Neuronal stem cell (in vitro differentiated cells): Measurements from ENCODE around the gene RASSF3.
"Not testable (repeated sequence)": the region's sequence is repeated elsewhere in the genome, so short reads cannot be mapped to it uniquely, and the experiment has no call there.

Experiments used
- DNase-seq: peaks from one replicate; pipeline ENCODE4 v3.0.0-alpha.2; 2013; ENCODE audit warnings: low spot score
- H2AFZ ChIP-seq: one replicate; pipeline ENCODE4 v1.6.1; 2013; ENCODE audit warnings: mild to moderate bottlenecking, low read length, inconsistent platforms
- H2AK5ac ChIP-seq: 2 replicates; pipeline ENCODE4 v1.6.1; 2013; ENCODE audit warnings: low read depth, mild to moderate bottlenecking, inconsistent platforms, low read length, moderate library complexity, mixed read lengths
- H2BK120ac ChIP-seq: 2 replicates; pipeline ENCODE4 v1.6.1; 2013; ENCODE audit warnings: low read depth, mild to moderate bottlenecking, inconsistent platforms, low read length, moderate library complexity, mixed read lengths
- H2BK12ac ChIP-seq: one replicate; pipeline ENCODE4 v1.6.1; 2013; ENCODE audit warnings: low read length, inconsistent platforms
- H2BK15ac ChIP-seq: 2 replicates; pipeline ENCODE4 v1.6.1; 2013; ENCODE audit warnings: mild to moderate bottlenecking, low read length, inconsistent platforms, mixed read lengths
- H2BK5ac ChIP-seq: one replicate; pipeline ENCODE4 v1.6.1; 2013; ENCODE audit warnings: inconsistent platforms, mild to moderate bottlenecking, low read length, moderate library complexity
- H3K14ac ChIP-seq: one replicate; pipeline ENCODE4 v1.6.1; 2013; ENCODE audit warnings: low read length, inconsistent platforms
- H3K18ac ChIP-seq: 2 replicates; pipeline ENCODE4 v1.6.1; 2013; ENCODE audit warnings: low read length, inconsistent platforms
- H3K23ac ChIP-seq: 2 replicates; pipeline ENCODE4 v1.6.1; 2013; ENCODE audit warnings: low read depth, mild to moderate bottlenecking, mixed read lengths, low read length, inconsistent platforms; ENCODE audit not compliant: poor library complexity
- H3K27ac ChIP-seq: replicated peaks from 3 replicates; pipeline ENCODE4 v1.5.1; 2013; ENCODE audit warnings: low read length, inconsistent platforms
- H3K27me3 ChIP-seq, 3 experiments: 2 replicates each; pipeline ENCODE4 v1.6.1; 2013; ENCODE audit warnings: low read length in 3 of 3, mild to moderate bottlenecking in 2 of 3, inconsistent platforms in 1 of 3, low read depth in 1 of 3, mixed read lengths in 1 of 3, moderate library complexity in 1 of 3; ENCODE audit not compliant: control insufficient read depth in 3 of 3, insufficient read depth in 3 of 3
- H3K36me3 ChIP-seq, 2 donors: replicated peaks in 1 of 2; 2 replicates each; pipeline ENCODE4 v1.6.1; 2013; ENCODE audit warnings: low read length in 2 of 2; ENCODE audit not compliant: control insufficient read depth in 2 of 2, insufficient read depth in 2 of 2
- H3K4ac ChIP-seq: 2 replicates; pipeline ENCODE4 v1.6.1; 2013; ENCODE audit warnings: inconsistent platforms, mild to moderate bottlenecking, low read length, moderate library complexity
- H3K4me1 ChIP-seq, 2 donors: 1 replicate in 1 of 2; 2 replicates in 1 of 2; pipeline ENCODE4 v1.6.1; 2013; ENCODE audit warnings: low read length in 2 of 2, low read depth in 1 of 2; ENCODE audit not compliant: control insufficient read depth in 2 of 2, insufficient read depth in 1 of 2
- H3K4me2 ChIP-seq: one replicate; pipeline ENCODE4 v1.6.1; 2013; ENCODE audit warnings: mild to moderate bottlenecking, low read length, inconsistent platforms; ENCODE audit not compliant: insufficient read depth, poor library complexity, severe bottlenecking
- H3K4me3 ChIP-seq, 2 donors: 2 replicates each; pipeline ENCODE4 v1.5.1; 2013; ENCODE audit warnings: low read length in 2 of 2, mild to moderate bottlenecking in 2 of 2, inconsistent platforms in 1 of 2, moderate library complexity in 1 of 2
- H3K79me1 ChIP-seq: one replicate; pipeline ENCODE4 v1.6.1; 2013; ENCODE audit warnings: low read depth, mild to moderate bottlenecking, inconsistent platforms, low read length, moderate library complexity
- H3K9ac ChIP-seq: one replicate; pipeline ENCODE4 v1.6.1; 2013; ENCODE audit warnings: mild to moderate bottlenecking, low read depth, low read length, inconsistent platforms; ENCODE audit not compliant: poor library complexity
- H3K9me3 ChIP-seq, 2 donors: replicated peaks in 1 of 2; 2 replicates each; pipeline versions ENCODE3 to v1.6.1; 2013; ENCODE audit warnings: low read length in 2 of 2, mild to moderate bottlenecking in 2 of 2, inconsistent platforms in 1 of 2, low read depth in 1 of 2, mixed read lengths in 1 of 2, moderate library complexity in 1 of 2; ENCODE audit not compliant: control insufficient read depth in 2 of 2, insufficient read depth in 1 of 2
- H4K8ac ChIP-seq: one replicate; pipeline ENCODE4 v1.6.1; 2013; ENCODE audit warnings: low read depth, mild to moderate bottlenecking, inconsistent platforms, low read length, moderate library complexity
- H4K91ac ChIP-seq: one replicate; pipeline ENCODE4 v1.6.1; 2013; ENCODE audit warnings: low read length, low read depth, mild to moderate bottlenecking, inconsistent platforms; ENCODE audit not compliant: poor library complexity
- WGBS, 2 donors: extraction: QIAGEN DNeasy Blood & Tissue Kit; methylation state at CpG; one replicate each; pipeline ENCODE4 v1.1.7; 2013; ENCODE audit warnings: missing lambda C conversion rate in 2 of 2, mixed read lengths in 1 of 2; ENCODE audit not compliant: insufficient read length in 2 of 2, insufficient replicate concordance in 1 of 2; ENCODE audit errors: extremely low coverage in 2 of 2; 5-methylcytosine and 5-hydroxymethylcytosine counted together

Gene RASSF3

DNA sequence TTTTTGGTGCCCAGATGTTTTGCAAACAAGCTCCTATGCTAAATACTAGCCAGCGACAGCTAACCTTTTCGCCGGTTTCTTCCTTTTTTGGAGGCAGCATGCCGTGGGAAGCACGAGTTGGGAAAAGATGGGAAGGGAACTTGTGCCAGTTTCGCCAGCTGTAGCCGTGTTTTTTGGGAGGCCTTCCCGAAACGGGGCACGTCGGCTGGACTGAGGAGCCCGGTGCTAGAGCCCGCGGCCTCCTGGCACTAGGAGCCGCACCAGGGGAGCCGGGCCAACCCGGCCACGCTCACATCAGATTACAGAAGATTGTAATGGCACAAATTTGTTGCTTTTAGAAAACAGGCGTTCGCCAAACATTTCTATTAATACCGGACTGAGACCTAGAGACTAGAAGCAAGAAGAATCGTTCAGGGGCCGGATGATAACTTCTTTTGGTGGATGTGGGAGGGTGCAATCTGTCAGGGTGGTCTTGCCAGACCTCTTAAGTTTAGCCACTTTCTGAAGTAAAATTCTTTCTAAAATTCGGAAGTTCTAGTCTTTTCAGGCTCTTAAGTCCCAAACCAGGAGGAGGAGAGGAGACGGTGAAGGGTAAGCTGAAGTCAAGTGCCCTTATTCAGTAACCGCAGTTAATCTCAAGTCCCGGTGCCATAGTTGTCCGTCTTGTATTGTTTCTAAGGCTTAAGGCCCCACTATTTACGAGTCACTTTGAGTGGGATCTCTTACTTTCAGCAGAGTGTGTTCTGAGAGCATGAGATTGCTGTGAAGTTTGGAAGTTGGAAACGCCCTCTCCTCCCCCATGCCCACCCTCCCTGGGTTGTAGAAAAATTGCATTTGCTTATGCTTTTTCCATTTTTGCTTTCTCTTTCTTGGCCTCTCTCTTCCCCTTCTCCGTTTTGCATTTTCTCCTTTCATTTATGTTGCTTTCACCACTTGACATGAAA, 1.3 kb downstream of the RASSF3 start:
- H2BK15ac ChIP-seq: peak overlapping the region; percentile 81
- H2BK5ac ChIP-seq: no peak overlapping the region
- peak overlapping the region; percentile 2 for H2AK5ac ChIP-seq
- no peak overlapping the region for H2BK120ac ChIP-seq
- H3K4ac ChIP-seq: no peak overlapping the region
- H4K8ac ChIP-seq: no peak overlapping the region
- H3K4me3 ChIP-seq: peak overlapping the region; percentile 86 to 91
- peaks cover 1% of the 10 kb centered on the region for H3K79me1 ChIP-seq
- H3K4me1 ChIP-seq: peaks cover 7 to 16% of the 10 kb centered on the region in 2 donors
- H3K27me3 ChIP-seq: no peaks in the 10 kb centered on the region
- DNase-seq: no peak
- no peak overlapping the region for H2BK12ac ChIP-seq
- no peak overlapping the region for H3K23ac ChIP-seq
- no peak overlapping the region for H3K27ac ChIP-seq
- peak overlapping the region; percentile 92 for H3K9ac ChIP-seq
- H4K91ac ChIP-seq: no peak overlapping the region
- H3K14ac ChIP-seq: no peak overlapping the region
- H3K36me3 ChIP-seq: no peaks in the 10 kb centered on the region
- H3K4me2 ChIP-seq: peak overlapping the region; percentile 86
- H3K18ac ChIP-seq: no peak overlapping the region
- WGBS, 2 donors: no CpG with 5 or more reads among the region's 31 CpGs
- H2AFZ ChIP-seq: peak overlapping the region; percentile 88
- H3K9me3 ChIP-seq: no peaks in the 10 kb centered on the region

DNA sequence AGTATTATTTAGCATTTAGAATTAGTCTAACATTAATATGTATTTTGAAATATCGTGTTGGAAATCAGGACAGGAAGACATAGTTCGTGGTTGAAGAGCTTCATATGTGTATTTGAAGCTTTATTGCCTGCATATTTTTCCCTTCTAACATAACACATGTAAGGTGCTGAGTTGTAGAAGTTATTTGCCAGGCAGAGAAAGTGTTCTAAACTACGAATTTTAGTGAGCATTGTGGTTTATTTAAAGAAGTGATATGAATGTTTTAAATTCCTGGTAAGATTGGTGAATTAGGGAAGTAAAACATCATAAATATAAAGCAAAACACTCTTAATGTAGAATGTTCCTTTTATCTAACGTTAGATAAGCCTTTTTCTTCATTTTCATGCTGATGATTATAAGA, 2.5 kb downstream of the RASSF3 start:
- no peak overlapping the region for H4K8ac ChIP-seq
- no peaks in the 10 kb centered on the region for H3K36me3 ChIP-seq
- no peak overlapping the region for H2AFZ ChIP-seq
- H3K4me2 ChIP-seq: no peak overlapping the region
- WGBS, 2 donors: no CpG with 5 or more reads among the region's 4 CpGs
- no peak overlapping the region for H2BK5ac ChIP-seq
- no peak overlapping the region for H3K23ac ChIP-seq
- no peak overlapping the region for H3K4me3 ChIP-seq
- H2BK15ac ChIP-seq: no peak overlapping the region
- H3K79me1 ChIP-seq: peaks cover 1% of the 10 kb centered on the region
- no peak for DNase-seq
- H3K9ac ChIP-seq: no peak overlapping the region
- no peak overlapping the region for H3K27ac ChIP-seq
- H2AK5ac ChIP-seq: no peak overlapping the region
- peaks cover 7 to 16% of the 10 kb centered on the region in 2 donors for H3K4me1 ChIP-seq
- no peak overlapping the region for H3K4ac ChIP-seq
- H3K9me3 ChIP-seq: peaks cover 0 to 2% of the 10 kb centered on the region in 2 donors
- no peak overlapping the region for H3K18ac ChIP-seq
- H2BK120ac ChIP-seq: no peak overlapping the region
- no peak overlapping the region for H3K14ac ChIP-seq
- no peaks in the 10 kb centered on the region for H3K27me3 ChIP-seq
- no peak overlapping the region for H4K91ac ChIP-seq
- H2BK12ac ChIP-seq: no peak overlapping the region

GRCh38 chr12:64613775-64614398, 3.6 kb downstream of the RASSF3 start:
- H4K8ac ChIP-seq, H4K91ac ChIP-seq, H3K23ac ChIP-seq, H3K9me3 ChIP-seq, H3K4me3 ChIP-seq, H3K36me3 ChIP-seq, H2BK5ac ChIP-seq, H3K79me1 ChIP-seq, H2BK15ac ChIP-seq, H3K9ac ChIP-seq, H3K27ac ChIP-seq, H3K14ac ChIP-seq, H3K27me3 ChIP-seq, H2BK120ac ChIP-seq, H3K4ac ChIP-seq, DNase-seq, H3K4me2 ChIP-seq, H2AK5ac ChIP-seq, H3K18ac ChIP-seq, H2AFZ ChIP-seq, H2BK12ac ChIP-seq: not testable (repeated sequence)
- H3K4me1 ChIP-seq: peaks cover 7 to 16% of the 10 kb centered on the region in 2 donors
- WGBS, 2 donors: no CpG with 5 or more reads among the region's 19 CpGs

DNA sequence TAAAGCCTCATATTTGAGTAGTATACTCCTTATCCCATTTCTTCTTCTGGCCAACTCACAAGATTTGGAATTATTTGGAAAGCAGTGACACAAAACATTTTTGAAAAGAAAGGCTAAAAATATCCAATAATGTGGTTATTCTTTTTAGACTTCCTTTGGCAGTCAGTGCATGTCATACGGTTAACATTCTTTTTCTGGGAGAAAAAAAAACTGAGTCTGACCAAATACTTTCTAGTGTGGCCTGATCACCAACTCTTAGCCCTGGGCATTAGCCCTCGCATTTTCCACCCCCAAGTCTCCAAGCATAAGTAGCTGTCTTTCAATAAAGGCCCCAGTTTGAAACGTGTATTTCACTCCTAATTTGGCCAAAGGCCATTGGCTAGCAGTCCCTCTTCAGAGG, 5.9 kb downstream of the RASSF3 start:
- Histone ChIP-seq H4K91ac (no peak overlapping the region), H3K4me2 (no peak overlapping the region), H3K27me3 (no peaks in the 10 kb centered on the region), H4K8ac (no peak overlapping the region), H3K36me3 (no peaks in the 10 kb centered on the region), H3K23ac (no peak overlapping the region), H3K9me3 (peaks cover 0 to 5% of the 10 kb centered on the region in 2 donors), H2BK12ac (no peak overlapping the region), H3K4ac (no peak overlapping the region), H3K27ac (no peak overlapping the region), H2BK5ac (no peak overlapping the region), H2BK15ac (no peak overlapping the region), H2AK5ac (no peak overlapping the region), H3K9ac (no peak overlapping the region), H3K79me1 (no peaks in the 10 kb centered on the region), H2BK120ac (no peak overlapping the region), H3K18ac (no peak overlapping the region), H3K14ac (no peak overlapping the region), H2AFZ (no peak overlapping the region), H3K4me1 (peaks cover 4 to 11% of the 10 kb centered on the region in 2 donors), H3K4me3 (no peak overlapping the region)
- no CpG with 5 or more reads among the region's 3 CpGs for WGBS, 2 donors
- DNase-seq: no peak
